GOT3 (cell line): ENCODE measurements around the gene PTPRD.
"Not testable (repeated sequence)": the region's sequence is repeated elsewhere in the genome, so short reads cannot be mapped to it uniquely, and the experiment has no call there.

Experiments
- DNase-seq: peaks from one replicate; lab custom pipeline; 2025; ENCODE audit warnings: mixed read lengths; lab: John Stamatoyannopoulos, UW

The PTPRD gene

DNA sequence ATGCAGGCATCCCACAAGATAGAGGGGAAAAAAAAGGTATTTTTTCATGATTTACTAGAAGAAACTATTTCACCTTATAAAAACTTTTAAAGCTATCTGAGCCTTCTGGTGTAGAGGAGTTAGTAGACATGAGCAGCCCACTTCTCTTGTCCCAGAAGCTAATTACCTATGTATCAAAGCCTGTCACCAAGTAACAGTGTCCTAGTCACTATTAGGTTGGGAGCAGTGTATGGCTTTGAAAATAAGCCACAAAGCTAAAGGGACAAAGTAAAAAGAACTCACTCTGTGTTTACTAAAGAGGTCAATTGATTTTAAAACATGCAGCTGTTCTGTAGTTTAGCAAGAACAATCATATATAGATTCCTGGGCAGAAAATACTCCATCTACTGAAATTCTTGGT is 1286.1 kb downstream of the PTPRD start:
- DNase-seq: no peak

DNA sequence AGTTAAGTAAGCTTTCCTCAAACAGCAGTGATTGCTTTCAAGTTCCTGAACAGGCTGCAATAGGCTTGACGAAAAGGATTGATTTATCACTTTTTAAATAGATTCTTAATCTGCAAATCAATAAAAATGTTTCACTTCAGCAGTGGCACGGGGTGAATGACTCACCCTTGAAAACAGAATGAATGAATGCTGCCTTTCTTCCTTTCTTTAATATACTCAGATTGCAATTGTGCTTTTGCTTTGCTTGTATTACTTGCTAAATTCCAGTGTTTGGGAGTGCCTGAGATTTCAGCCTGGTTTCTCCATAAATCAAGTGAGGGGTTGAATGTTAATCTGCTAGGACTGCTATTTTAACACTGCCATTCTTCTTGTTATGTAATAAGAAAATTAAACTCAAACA is 1293.8 kb downstream of the PTPRD start:
- DNase-seq: no peak

DNA sequence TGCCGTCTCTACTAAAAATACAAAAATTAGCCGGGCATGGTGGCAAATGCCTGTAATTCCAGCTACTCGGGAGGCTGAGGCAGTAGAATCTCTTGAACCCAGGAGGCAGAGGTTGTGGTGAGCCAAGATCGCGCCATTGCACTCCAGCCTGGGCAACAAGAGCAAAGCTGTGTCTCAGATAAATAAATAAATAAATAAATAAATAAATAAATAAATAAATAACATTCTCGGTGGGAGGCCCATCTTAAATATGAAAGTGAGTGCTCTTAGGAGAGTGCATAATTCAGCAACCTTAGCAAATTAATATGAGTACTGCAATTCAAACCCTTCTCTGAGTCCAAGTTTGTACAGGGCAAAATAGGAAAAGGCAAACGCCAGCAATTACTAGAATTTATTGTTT is 1302.1 kb downstream of the PTPRD start:
- not testable (repeated sequence) for DNase-seq

DNA sequence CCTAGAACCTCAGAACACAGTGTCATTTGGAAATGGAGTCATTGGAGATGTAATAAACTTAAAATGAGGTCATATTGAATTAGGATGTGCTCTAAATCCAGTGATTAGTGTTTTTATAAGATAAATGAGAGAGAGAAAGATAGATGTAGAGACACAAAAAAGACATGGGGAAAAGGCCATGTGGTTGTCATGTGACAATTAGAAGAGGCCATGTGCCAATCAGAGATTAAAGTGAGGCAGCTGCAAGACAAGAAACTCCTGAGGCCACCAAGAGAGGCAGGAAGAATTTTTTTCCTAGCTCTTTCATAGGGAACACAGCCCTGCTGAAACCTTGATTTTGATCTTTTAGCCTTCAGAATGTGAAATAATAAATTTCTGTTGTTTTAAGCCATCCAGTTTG is 1307.2 kb downstream of the PTPRD start:
- no peak for DNase-seq

DNA sequence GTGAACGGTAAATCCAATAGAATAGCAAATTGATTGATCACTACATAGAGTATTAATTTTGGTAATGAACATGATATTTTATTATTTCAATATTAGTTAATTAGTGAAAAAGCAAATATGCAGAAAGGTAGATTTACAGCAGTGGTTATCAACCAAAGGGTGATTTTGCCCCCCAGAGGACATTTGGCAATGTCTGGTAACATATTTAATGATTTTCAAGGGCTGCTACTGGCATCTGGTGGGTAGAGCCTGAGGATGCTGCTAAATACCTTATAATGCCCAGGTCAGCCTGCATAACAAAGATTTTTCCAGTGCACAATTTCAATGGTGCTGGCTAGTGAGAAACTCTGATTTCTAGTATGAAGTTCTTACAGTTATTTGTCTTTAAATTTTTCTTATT is 1313.7 kb downstream of the PTPRD start:
- DNase-seq: no peak

DNA sequence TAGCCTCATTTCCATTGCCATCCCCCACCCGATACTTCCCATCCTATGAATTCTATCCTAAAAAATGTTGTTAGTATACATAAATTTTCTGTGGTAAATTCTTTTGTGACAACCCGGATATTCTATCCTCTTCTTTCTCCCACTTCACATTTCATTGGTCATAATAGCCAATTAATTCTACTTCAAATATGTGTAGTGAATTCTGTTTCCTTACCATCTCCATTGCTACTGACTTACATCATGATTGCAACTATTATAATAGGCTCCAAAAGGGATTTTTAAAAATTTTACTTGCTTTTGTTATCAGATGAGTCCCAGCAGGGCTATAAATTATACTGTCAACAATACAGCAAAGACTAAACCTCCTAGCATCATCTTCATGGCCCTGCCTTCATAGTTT is 1326.8 kb downstream of the PTPRD start:
- DNase-seq: no peak

DNA sequence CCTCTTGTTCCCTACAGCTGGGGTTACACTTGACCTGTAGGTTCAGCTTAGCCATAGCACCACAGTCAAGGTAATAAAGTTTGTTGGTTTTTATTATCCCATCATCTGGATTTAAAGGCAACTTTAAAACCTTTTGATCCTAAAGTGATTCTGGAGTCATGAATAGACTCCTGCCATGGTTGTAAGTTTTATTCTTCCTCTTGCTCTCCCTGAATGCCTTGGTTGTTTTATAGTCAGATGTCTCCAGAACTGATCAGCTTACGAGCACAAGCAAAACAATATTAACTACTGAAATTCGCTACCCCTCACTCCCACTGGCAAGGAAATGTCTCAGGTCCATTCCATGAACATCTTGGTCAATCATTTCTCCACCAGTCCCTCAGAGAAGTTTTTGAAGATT is 1328.6 kb downstream of the PTPRD start:
- no peak for DNase-seq

DNA sequence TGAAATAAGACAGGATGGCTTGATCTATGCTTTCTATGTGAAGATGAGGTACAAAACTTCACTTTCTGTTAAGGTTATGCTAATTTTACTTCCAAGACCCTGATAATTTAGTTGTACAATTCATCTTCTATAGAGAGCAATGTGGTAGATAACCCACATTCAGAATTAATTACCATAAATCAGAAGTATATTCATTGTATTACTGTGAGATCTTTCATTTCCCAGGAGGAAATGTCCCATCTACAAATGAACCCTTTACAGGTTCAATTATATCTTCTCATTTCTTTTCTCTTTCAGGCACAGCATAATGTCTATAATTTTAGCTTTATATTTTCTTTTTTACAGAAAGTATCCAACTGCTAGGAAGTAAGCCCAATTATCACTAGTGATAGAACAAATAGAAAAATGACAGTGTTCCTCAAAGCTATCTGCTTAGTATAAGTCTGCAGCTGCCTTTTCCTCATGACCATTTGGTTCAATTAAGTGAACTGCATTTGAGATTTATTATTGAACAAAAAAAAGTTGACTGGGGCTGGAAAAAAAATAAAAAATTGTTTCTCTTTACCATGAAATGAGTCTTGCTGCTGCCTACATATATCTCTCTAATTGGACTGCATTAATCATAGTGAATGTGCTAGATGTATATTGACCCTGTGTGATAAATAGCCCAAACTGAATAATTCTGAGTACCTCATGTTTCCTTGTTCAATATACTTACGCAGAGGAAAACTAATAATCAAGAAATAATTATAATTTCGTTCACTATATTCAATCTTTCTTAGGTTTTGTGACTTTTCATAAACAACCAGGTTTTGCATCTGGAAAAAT is 1329.4 kb downstream of the PTPRD start:
- DNase-seq: no peak

DNA sequence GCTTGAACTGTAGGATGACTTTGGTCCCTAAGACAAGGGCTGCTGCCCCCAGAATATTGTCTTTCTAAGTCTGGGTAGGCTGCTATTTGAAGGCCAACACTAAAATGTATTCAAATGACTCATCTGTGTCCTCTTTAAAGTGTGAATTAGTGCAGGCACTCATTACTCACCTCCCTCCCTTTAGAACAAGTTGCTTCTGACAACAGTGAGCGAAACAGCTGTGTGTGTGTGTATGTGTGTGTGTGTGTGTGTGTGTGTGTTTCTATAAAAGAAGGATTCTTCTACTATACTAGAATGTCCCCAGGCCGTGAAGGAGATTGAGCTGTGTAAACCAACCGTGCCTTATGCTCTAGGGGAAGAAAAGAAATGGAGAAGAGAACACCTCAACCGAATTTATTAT is 1337.2 kb downstream of the PTPRD start:
- no peak for DNase-seq

DNA sequence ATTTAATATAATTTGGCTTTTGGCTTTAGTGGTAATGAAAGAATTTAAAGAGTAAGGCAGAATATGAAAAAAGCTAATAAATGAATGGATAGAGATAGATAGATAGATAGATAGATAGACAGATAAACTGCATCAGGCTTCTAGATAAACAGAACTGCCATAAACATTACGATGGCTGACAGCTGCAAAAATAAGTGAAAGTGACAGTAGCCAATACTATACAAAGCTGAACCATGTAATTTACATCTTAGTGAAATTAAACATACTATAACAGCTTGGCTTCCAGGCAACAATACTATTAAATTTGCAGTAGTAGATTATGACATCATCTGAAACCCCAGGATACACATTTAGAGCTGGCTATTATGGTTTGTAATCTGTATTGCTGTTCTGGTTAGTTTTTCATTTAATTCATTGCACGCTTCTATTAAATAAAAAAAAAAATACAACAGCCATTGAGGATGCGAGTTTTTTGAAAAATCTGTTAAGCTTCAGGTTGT is 1354.8 kb downstream of the PTPRD start:
- DNase-seq: no peak

DNA sequence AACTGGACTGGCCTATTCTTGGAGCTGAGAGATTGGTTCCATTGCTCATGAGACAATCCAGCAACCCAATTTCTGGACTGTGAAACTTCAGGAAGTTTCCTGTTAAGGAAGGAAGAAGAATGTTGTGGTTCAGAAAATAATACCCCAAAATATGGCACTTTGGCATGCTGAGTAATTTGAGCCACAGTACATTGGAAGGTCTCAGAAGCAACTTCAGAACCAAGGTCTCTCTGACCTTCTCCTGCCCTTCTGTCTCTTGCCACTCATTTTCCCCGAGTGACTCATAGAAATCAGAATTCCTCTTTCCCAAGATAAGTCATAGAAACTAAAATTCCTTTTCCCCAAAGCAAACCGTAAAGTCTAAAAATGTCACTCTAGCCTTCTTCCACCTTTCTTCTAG is 1366.1 kb downstream of the PTPRD start:
- DNase-seq: no peak

DNA sequence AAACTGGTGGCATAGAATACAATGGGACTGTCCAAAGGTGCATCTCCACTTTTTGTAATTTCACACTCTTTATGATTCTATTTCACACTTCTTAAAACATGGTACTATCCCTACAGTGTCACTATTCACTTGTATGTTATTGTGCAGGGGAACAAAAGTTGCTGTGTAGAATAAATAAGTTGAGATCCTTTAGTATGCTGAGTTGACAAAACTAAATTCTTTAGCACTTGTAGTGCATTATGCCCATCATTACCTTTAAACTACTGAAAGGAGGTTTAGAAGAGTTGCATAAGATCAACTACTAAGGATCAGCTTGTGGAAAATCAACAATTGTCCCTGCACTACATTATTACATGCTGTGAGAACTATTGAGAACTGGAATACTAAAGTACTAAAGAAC is 1380.9 kb downstream of the PTPRD start:
- DNase-seq: no peak

DNA sequence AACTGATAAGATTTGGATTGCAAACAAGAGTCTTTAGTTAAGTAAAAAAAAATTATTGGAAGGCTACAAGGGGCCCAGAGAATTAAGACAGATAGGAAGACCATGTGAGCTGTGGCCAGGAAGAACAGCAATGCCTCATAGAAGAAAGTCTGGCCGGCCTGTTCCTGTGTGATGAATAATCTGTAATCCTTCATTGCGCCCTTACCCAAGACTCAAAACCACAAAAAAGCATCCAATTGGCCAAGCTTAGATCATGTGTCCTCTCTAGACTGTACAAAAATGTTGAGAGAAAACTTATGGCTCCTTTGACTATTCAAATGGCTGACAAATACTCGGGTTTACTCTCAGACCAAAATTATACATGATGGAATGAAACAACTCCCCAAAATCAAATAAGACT is 1383.5 kb downstream of the PTPRD start:
- no peak for DNase-seq

DNA sequence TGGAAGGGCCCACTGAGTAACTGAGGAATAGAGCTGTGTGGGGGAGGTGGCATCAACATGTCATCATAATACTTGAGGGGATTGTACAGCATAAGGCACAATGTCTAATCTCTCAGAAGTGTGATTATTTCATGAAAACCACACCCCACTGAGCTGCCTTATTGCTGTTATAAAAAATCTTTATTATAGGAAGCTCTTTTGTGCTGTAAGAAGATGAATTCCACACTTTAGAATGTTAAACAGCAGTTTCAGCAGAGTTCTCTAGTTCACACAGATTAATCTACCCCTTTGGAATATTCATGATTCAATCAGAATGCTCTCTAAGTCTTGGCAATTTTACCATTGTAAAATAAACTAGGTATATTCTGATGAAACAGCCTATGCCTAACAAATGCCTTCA is 1389.6 kb downstream of the PTPRD start:
- no peak for DNase-seq

DNA sequence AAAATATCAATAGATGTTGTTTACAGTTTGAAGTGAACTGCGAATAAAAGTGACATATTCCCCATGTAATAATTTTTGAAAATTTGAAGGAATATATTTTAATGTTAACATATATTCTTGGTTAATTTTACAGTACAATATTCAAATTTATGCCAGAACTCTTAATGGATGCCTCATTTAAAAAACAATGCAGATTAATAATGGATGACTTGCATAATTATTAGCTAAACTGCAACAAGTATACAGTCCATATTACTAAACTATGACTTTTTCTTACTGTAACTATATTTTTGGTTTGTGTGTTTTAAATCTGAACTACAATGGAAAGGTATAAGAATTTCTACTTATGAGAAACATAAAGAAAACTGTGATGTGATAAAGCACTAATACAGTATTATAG is 1390.1 kb downstream of the PTPRD start:
- no peak for DNase-seq

DNA sequence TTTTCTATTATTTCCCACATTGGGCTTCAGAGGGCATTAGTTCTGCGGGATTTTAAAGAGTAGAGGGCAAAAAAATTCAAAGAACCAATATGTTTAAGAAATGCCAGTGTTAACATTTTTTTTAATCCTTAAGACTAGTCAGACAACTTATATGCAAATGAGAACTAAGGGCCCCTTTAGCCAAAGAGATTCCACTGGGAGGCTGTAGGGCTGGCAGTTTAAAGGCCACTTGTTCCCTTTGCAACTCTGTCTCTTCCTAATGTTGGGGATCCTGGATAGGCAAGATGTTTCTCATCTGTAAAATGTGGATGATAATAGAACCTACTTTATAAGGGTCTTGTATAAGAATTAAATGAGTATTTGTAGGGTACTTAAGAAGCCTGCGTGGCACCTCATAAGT is 1395.9 kb downstream of the PTPRD start:
- DNase-seq: no peak

DNA sequence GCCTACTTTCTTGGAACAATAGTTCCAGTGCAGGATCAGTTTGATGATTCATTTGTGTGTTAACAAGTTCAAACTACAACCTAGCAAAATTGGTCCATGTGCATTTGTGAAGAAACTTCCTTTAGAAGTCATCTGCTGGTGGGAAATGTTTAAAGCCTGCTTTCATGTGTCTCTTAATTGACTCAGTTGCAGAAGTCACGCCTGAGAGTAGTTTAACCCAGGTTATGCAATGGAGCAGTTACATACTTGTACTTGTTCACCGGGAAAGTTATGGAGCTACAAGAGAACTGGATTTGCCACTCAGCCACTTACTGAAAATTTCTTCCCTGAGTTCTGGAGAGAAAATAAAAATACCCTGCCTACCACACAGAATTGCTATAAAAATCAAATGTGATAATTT is 1397.8 kb downstream of the PTPRD start:
- no peak for DNase-seq

DNA sequence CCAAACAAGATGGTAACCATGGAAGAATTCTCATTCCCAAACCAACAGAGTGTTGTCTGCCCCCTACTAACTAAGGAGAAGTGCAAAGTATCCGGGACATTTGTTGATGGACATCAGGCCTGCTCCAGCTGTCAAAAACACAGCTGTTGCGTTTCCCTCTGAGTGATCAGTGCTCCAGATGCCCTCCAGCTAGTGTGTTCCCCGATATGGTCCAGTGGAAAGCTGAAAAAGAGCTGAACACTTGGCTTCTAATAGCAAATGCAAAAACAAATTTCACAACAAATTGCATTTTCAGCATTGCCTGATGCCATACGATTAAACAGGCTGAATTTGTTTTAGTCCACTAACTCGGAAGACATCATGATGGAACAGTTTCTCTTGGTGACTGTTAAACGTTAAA is 1398.7 kb downstream of the PTPRD start:
- no peak for DNase-seq

DNA sequence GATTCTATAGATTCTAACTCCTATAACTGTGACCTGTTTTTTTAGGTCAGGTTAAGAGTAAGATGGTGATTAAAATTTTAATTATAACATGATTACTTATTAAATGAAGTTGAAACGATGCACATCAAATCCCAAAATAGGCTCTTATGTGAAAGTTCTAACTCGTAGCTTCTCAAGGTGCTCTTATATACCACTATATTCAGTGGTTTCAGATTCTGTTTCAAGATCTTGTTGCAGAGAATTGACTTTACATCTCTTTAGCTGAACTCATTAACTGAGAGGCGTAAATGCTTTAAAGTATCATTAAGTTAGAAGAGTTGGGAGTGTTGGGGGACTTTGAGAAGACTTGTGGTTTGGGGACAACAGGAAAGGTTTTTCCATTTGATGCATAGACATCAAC is 1399.8 kb downstream of the PTPRD start:
- DNase-seq: no peak

DNA sequence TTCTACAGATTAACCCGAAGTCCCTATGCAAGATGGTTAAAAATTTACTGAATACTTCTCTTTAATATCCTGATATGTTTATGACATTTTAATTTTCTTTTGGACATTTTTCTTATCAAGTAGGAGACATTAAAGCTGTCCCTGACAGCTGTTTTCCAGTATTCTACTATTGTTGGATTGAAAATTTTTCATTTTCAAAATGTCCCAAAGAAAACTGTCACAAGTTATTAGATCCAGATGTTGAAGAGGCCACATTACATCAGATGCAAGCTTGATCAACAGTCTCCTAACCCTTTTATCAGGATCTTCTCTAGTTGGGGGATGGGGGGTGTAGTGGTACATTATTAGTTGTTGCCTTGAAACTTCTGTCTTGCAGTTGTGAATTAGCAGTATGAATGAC is 1410.5 kb downstream of the PTPRD start:
- no peak for DNase-seq

DNA sequence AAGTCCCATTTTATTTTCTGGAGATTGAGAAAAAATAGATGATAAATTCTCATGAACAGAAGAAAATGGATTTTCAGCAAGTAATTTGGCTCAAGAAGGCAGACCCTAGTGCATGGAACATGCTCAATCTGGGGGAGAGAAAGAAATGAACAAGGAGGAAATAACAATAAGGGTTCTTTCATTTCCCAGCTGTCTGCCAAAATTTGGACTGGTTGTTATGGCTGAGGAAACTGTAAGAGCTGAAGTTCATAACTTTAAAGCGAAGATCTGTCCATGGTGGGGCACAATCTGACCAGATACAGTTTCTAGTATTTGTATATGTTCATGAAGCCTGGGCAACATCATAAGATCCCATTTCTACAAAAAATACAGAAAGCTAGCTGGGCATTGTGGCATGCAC is 1426.7 kb downstream of the PTPRD start:
- DNase-seq: no peak

DNA sequence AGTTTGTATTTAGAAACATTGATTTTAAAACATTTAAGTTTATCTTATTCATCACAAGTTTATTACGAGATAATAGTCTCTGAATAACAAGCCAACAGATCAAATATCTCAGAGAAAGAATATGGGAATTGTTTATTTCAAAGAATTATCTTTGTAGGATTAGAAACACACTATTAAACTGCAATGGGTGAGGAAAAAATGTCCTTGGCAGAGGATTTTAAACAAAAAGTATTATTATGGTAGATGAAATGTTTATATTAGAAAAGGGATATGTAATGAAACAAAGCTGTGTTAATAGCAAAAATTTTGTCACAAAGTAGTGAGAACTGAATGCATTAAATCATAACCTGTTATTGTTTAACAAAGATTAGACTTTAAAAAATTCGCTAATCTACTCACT is 1430.4 kb downstream of the PTPRD start:
- no peak for DNase-seq

DNA sequence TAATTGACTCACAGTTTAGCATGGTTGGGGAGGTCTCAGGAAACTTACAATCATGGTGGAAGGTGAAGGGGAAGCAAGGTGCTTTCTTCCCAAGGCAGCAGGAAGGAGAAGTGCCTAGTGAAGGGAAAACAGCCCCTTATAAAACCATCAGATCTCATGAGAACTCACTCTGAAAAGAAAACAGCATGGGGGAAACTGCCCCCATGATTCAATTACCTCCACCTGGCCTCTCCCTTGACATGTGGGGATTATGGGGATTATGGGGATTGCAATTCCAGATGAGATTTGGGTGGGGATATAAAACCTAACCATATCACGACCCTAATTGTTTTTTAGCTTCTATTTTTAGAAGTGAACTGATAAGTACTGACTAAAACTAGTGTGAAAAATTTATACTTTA is 1435.7 kb downstream of the PTPRD start:
- no peak for DNase-seq

DNA sequence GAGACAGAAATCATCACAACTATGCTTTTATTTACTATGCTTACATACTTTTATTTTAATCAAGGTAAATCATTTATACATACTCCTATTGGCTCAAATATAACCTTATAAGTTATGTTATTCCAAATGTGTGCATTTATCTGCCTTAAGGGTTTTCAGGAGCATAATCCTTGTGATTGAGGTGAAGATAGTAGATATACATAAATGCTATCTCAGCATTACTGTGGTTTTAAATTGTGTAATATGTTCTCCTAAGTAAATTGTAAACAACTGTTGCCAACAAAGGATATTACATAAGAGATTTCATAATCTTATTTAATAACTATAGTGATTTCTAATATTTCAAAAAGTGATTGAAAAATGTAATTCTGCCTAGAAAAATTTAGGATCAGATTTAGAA is 1438.4 kb downstream of the PTPRD start:
- no peak for DNase-seq
